Measurements from ENCODE around the gene MCTP1. TPM values are rescaled to one million over a fixed set of nuclear protein-coding genes. Genes with fewer than 3 reads are reported as not detected.

Gene MCTP1
- total RNA-seq, 1 donor from 2014 or later, result 3.4 TPM

GRCh38 chr5:94675965-94676618 lies 608.8 kb downstream of the MCTP1 start:
- DNase-seq (ENCODE audit: low spot score), result no peak
- H3K9me3 Mint-ChIP-seq (ENCODE audit: low read depth), result no peaks in the 10 kb centered on the region
- no peak overlapping the region for H3K27ac Mint-ChIP-seq (ENCODE audit: unreplicated experiment)
- no peaks in the 10 kb centered on the region for H3K27me3 Mint-ChIP-seq (ENCODE audit: low read depth)
- no peak for TF ChIP-seq CTCF (IDR thresholded peaks at IDR 0.05)
- no peak overlapping the region for H3K4me3 Mint-ChIP-seq (ENCODE audit: unreplicated experiment)
- peaks cover 3% of the 10 kb centered on the region for H3K36me3 Mint-ChIP-seq (ENCODE audit: low read depth)
- peaks cover 2% of the 10 kb centered on the region for H3K4me1 Mint-ChIP-seq (ENCODE audit: low read depth)

GRCh38 chr5:94674490-94675382 lies 610.2 kb downstream of the MCTP1 start:
- H3K27me3 Mint-ChIP-seq (ENCODE audit: low read depth), result no peaks in the 10 kb centered on the region
- TF ChIP-seq CTCF (IDR thresholded peaks at IDR 0.05), result no peak
- no peak overlapping the region for H3K4me3 Mint-ChIP-seq (ENCODE audit: unreplicated experiment)
- no peak for DNase-seq (ENCODE audit: low spot score)
- peaks cover 2% of the 10 kb centered on the region for H3K4me1 Mint-ChIP-seq (ENCODE audit: low read depth)
- H3K9me3 Mint-ChIP-seq (ENCODE audit: low read depth), result no peaks in the 10 kb centered on the region
- H3K36me3 Mint-ChIP-seq (ENCODE audit: low read depth), result peaks cover 1% of the 10 kb centered on the region
- no peak overlapping the region for H3K27ac Mint-ChIP-seq (ENCODE audit: unreplicated experiment)

GRCh38 chr5:94672746-94673145 lies 612.1 kb downstream of the MCTP1 start:
- no peak overlapping the region for H3K27ac Mint-ChIP-seq (ENCODE audit: unreplicated experiment)
- no peaks in the 10 kb centered on the region for H3K27me3 Mint-ChIP-seq (ENCODE audit: low read depth)
- no peak for TF ChIP-seq CTCF (IDR thresholded peaks at IDR 0.05)
- H3K4me1 Mint-ChIP-seq (ENCODE audit: low read depth), result peaks cover 2% of the 10 kb centered on the region
- no peaks in the 10 kb centered on the region for H3K9me3 Mint-ChIP-seq (ENCODE audit: low read depth)
- no peaks in the 10 kb centered on the region for H3K36me3 Mint-ChIP-seq (ENCODE audit: low read depth)
- DNase-seq (ENCODE audit: low spot score), result no peak
- H3K4me3 Mint-ChIP-seq (ENCODE audit: unreplicated experiment), result no peak overlapping the region

- Mint-ChIP-seq H3K36me3 (ENCODE audit: low read depth) (no peaks in the 10 kb centered on the region), H3K27me3 (ENCODE audit: low read depth) (no peaks in the 10 kb centered on the region), H3K9me3 (ENCODE audit: low read depth) (no peaks in the 10 kb centered on the region), H3K27ac (ENCODE audit: unreplicated experiment) (no peak overlapping the region), H3K4me3 (ENCODE audit: unreplicated experiment) (no peak overlapping the region), H3K4me1 (ENCODE audit: low read depth) (peaks cover 2% of the 10 kb centered on the region)
- TF ChIP-seq CTCF (IDR thresholded peaks at IDR 0.05), result no peak
- DNase-seq (ENCODE audit: low spot score), result no peak
These were observed 614.2 kb downstream of the MCTP1 start for GRCh38 chr5:94670726-94671125.

- H3K4me1 Mint-ChIP-seq (ENCODE audit: low read depth), result no peaks in the 10 kb centered on the region
- H3K27ac Mint-ChIP-seq (ENCODE audit: unreplicated experiment), result no peak overlapping the region
- no peaks in the 10 kb centered on the region for H3K36me3 Mint-ChIP-seq (ENCODE audit: low read depth)
- no peaks in the 10 kb centered on the region for H3K9me3 Mint-ChIP-seq (ENCODE audit: low read depth)
- no peaks in the 10 kb centered on the region for H3K27me3 Mint-ChIP-seq (ENCODE audit: low read depth)
- no peak for TF ChIP-seq CTCF (IDR thresholded peaks at IDR 0.05)
- no peak overlapping the region for H3K4me3 Mint-ChIP-seq (ENCODE audit: unreplicated experiment)
- no peak for DNase-seq (ENCODE audit: low spot score)
These were observed 617.0 kb downstream of the MCTP1 start for GRCh38 chr5:94667937-94668336.
